Vagina (tissue), 2 donors: Measurements from ENCODE around the gene MYO1D. TPM values are rescaled to one million over a fixed set of nuclear protein-coding genes. Genes with fewer than 3 reads are reported as not detected.

Experiments
- DNase-seq, 2 donors: peaks; one replicate each; pipeline ENCODE4 v3.0.0-alpha.2; 2017; ENCODE audit errors: extremely low spot score in 2 of 2
- H3K27ac ChIP-seq: fragments of 200-600 bp; sonication (generic); one replicate; pipeline ENCODE4 v1.5.1; 2019
- H3K27me3 ChIP-seq: fragments of 200-600 bp; sonication (generic); one replicate; pipeline ENCODE4 v1.5.1; 2019
- H3K36me3 ChIP-seq, 2 donors: fragments of 200-600 bp; sonication (generic); one replicate each; pipeline ENCODE4 v1.5.1; 2017 to 2019
- H3K4me1 ChIP-seq: fragments of 200-600 bp; sonication (generic); one replicate; pipeline ENCODE4 v1.5.1; 2019
- H3K4me3 ChIP-seq, 2 donors: fragments of 200-600 bp; sonication (generic); 1 replicate in 1 of 2; 2 replicates in 1 of 2; pipeline ENCODE4 v1.5.1; 2016 to 2019
- H3K9me3 ChIP-seq: fragments of 200-600 bp; sonication (generic); one replicate; pipeline ENCODE4 v1.5.1; 2019
- POLR2A ChIP-seq, 2 donors: fragments of 450-650 bp; IDR thresholded peaks; one replicate each; pipeline ENCODE4 v1.6.1; 2017; ENCODE audit warnings: antibody characterized with exemption in 2 of 2, mild to moderate bottlenecking in 2 of 2, moderate library complexity in 2 of 2
- POLR2AphosphoS5 ChIP-seq, 2 donors: sonication (generic); formaldehyde crosslinking; IDR thresholded peaks; one replicate each; pipeline ENCODE4 v1.9.0; 2017; ENCODE audit warnings: antibody characterized with exemption in 2 of 2, mild to moderate bottlenecking in 2 of 2, low read depth in 1 of 2; ENCODE audit not compliant: insufficient read depth in 1 of 2
- intact Hi-C: fragments of 100-400 bp; cut with DNase I; formaldehyde crosslinking; loops from one replicate; pipeline ENCODE4 v1.15.1; 2023
- total RNA-seq: library from RNA; depleted of rRNA; stranded (reverse); fragments of >200 nt; gene quantifications from one replicate; pipeline ENCODE4 v1.2.3, GENCODE V29; 2016
- TF ChIP-seq, protein P1 (sequence below), 3 experiments: fragments of 450-650 bp in 2 of 3; fragments of 200-600 bp in 1 of 3; sonication (generic) in 1 of 3; IDR thresholded peaks; one replicate each; pipeline ENCODE4 v1.5.1; 2017 to 2019; ENCODE audit warnings: antibody characterized with exemption in 3 of 3, mild to moderate bottlenecking in 2 of 3, moderate library complexity in 2 of 3

The MYO1D gene
- total RNA-seq, 1 donor from 2014 or later = 44.7 TPM

DNA sequence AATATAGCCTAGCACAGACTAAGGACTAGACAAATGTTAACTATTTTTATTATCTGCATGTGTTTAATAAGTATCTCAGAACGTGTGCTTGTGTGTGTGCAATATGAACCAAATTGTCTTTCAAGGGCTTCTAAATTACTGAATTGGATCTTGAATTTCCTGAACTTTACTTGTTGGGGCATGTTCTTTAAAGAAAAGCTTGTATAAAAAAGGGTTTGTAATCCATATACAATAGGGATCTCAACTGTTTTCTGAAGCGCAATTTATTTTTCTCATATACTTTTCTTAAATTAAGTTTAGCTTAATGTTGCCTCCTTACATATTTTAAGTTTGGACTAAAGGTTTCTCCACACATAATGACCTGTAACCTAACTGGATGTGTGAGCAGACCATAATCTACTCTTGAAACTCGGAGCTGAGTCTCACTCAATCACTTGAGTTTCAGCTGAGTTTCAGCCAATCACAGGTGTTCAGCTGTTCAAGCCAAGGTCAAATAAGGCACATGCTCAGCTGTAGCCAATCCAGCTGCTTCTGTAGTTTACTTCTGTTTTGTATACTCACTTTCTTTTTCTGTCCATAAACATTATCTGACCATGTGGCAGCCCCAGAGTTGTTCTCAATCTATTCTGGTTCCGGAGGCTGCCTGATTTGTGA is 317.8 kb downstream of the MYO1D start:
- Histone ChIP-seq H3K4me3 (no peak overlapping the region), H3K27ac (no peak overlapping the region), H3K4me1 (no peaks in the 10 kb centered on the region), H3K9me3 (no peaks in the 10 kb centered on the region), H3K27me3 (no peaks in the 10 kb centered on the region), H3K36me3 (no peaks in the 10 kb centered on the region)
- TF ChIP-seq, protein P1, sequence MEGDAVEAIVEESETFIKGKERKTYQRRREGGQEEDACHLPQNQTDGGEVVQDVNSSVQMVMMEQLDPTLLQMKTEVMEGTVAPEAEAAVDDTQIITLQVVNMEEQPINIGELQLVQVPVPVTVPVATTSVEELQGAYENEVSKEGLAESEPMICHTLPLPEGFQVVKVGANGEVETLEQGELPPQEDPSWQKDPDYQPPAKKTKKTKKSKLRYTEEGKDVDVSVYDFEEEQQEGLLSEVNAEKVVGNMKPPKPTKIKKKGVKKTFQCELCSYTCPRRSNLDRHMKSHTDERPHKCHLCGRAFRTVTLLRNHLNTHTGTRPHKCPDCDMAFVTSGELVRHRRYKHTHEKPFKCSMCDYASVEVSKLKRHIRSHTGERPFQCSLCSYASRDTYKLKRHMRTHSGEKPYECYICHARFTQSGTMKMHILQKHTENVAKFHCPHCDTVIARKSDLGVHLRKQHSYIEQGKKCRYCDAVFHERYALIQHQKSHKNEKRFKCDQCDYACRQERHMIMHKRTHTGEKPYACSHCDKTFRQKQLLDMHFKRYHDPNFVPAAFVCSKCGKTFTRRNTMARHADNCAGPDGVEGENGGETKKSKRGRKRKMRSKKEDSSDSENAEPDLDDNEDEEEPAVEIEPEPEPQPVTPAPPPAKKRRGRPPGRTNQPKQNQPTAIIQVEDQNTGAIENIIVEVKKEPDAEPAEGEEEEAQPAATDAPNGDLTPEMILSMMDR (IDR thresholded peaks at IDR 0.05) = no peak
- no peak for TF ChIP-seq POLR2AphosphoS5 (IDR thresholded peaks at IDR 0.05; ENCODE audit: insufficient read depth in 1 of 2, low read depth in 1 of 2)
- TF ChIP-seq POLR2A (IDR thresholded peaks at IDR 0.05) = no peak
- DNase-seq = no peak
- intact Hi-C loops = no loop called here

DNA sequence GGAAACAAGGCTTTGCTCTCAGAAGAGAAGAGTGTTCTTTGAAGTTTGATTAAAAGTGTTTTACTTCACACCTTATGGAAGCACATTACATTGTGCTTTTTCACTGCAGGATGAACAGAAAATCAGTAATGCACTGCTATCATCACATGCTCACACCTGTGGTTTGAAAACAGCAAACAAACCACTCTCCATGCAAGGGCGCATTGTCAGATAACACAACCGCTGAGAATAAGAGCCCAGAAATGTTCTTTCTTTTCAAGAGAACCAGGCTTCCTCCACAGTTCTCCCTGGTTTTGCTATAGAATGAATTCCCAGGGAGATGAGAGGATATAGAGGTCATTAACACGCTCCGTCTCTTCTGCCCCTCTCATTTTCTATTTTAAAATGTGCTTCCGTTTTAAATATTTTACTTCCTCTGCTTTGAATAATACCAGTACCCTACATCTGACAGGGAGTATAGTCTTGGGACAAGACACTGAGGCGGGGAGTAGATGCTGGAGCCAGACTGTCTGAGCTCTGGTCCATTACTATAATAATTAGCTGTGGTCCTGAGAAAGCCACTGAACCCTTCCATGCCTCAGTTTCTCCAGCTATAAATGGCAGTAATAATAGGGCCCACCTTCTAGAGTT is 318.5 kb downstream of the MYO1D start:
- DNase-seq = no peak
- Histone ChIP-seq H3K4me3 (no peak overlapping the region), H3K27ac (no peak overlapping the region), H3K27me3 (no peaks in the 10 kb centered on the region), H3K9me3 (no peaks in the 10 kb centered on the region), H3K4me1 (no peaks in the 10 kb centered on the region), H3K36me3 (no peaks in the 10 kb centered on the region)
- intact Hi-C loops = no loop called here
- TF ChIP-seq POLR2A (IDR thresholded peaks at IDR 0.05) (no peak), POLR2AphosphoS5 (IDR thresholded peaks at IDR 0.05; ENCODE audit: insufficient read depth in 1 of 2, low read depth in 1 of 2) (no peak)
- TF ChIP-seq, protein P1 (IDR thresholded peaks at IDR 0.05) = no peak

DNA sequence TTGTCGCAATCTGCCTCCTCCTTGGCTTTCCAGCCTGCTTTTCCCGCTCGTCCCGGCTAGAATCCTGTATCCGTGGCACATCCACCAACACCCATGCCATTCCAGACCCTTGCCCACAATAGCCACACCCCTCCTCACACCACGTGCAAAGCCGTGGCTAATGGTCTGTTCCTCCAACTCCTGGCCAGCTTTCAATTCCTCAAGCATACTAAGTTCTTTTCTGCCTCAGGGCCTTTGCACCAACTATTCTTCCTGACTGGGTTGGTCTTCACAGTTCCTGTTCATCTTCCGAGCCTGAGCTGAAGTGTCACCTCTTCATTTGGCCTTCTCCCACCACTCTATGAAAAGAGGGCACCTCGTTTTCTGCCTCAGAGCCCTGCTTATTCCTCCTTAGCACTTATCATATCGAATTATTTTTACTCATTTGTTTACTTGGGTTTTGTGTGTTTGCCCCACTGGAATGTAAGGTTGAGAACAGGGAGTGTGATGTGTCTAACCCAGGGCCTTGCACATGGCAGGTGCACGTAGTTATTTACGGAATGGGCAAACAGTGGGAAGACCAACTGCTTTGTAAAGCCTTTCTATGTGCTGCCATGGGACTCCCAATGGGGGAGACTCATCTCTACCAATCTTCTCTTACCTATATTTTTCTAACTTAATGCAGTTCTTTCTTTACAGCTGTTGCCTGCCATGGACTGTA is 321.2 kb downstream of the MYO1D start:
- H3K27me3 ChIP-seq = no peaks in the 10 kb centered on the region
- H3K4me1 ChIP-seq = no peaks in the 10 kb centered on the region
- no peak overlapping the region for H3K4me3 ChIP-seq
- DNase-seq = no peak
- H3K27ac ChIP-seq = no peak overlapping the region
- intact Hi-C loops = no loop called here
- no peaks in the 10 kb centered on the region for H3K9me3 ChIP-seq
- H3K36me3 ChIP-seq = no peaks in the 10 kb centered on the region
- no peak for TF ChIP-seq POLR2A (IDR thresholded peaks at IDR 0.05)

DNA sequence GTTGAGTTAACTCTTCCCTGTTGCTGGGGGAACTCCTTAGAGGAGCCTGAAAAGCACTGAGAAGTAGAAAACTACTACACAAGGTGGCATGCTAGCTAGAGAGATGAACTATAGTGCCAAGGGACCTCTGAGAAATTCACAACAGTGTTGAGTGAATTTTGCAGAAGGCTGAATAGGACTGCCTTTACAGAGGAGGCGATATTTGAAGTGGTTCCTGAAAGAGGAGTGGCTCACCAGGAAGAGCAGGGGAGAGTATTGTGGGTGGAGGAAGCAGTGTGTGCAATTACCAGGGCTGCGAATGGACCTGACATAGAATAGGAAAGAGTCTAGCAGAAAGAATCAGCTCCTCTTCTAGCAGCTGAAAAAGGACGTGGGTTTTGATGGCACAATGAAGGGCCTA is 323.8 kb downstream of the MYO1D start:
- no peak overlapping the region for H3K27ac ChIP-seq
- no peaks in the 10 kb centered on the region for H3K36me3 ChIP-seq
- H3K4me1 ChIP-seq = no peaks in the 10 kb centered on the region
- TF ChIP-seq POLR2AphosphoS5 (IDR thresholded peaks at IDR 0.05; ENCODE audit: insufficient read depth in 1 of 2, low read depth in 1 of 2) = no peak
- TF ChIP-seq, protein P1 (IDR thresholded peaks at IDR 0.05) = no peak
- TF ChIP-seq POLR2A (IDR thresholded peaks at IDR 0.05) = no peak
- H3K9me3 ChIP-seq = no peaks in the 10 kb centered on the region
- DNase-seq = no peak
- intact Hi-C loops = no loop called here
- no peaks in the 10 kb centered on the region for H3K27me3 ChIP-seq
- H3K4me3 ChIP-seq = no peak overlapping the region

DNA sequence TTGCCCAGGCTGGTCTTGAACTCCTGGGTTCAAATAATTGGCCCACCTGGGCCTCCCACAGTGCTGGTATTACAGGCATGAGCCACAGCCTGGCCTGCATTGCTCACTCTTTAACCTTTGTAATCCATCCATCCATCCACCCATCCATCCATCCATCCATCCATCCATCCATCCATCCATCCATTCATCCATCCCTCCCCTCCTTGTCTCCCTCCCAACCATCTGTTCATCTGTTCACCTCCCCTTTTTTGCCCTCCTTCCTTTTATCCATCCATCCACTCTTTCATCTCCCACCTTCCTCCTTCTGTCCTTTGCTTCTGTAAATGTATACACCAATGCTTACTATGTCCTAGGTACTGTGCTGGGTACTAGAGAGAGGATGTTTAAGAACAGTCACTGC is 324.6 kb downstream of the MYO1D start:
- TF ChIP-seq POLR2AphosphoS5 (IDR thresholded peaks at IDR 0.05; ENCODE audit: insufficient read depth in 1 of 2, low read depth in 1 of 2) (no peak), POLR2A (IDR thresholded peaks at IDR 0.05) (no peak)
- TF ChIP-seq, protein P1 (IDR thresholded peaks at IDR 0.05) = no peak
- Histone ChIP-seq H3K36me3 (no peaks in the 10 kb centered on the region), H3K27ac (no peak overlapping the region), H3K4me1 (no peaks in the 10 kb centered on the region), H3K9me3 (no peaks in the 10 kb centered on the region), H3K27me3 (no peaks in the 10 kb centered on the region), H3K4me3 (no peak overlapping the region)
- no peak for DNase-seq
- intact Hi-C loops = no loop called here
